HUES6 (cell line): ENCODE results near the gene HTATSF1.

Experiments
- H3K27ac ChIP-seq: 2 replicates; pipeline ENCODE4 v1.7.0; 2013; ENCODE audit warnings: low read depth, mild to moderate bottlenecking, low read length, inconsistent platforms
- H3K27me3 ChIP-seq: 2 replicates; pipeline ENCODE4 v1.6.1; 2013; ENCODE audit warnings: low read length; ENCODE audit not compliant: control insufficient read depth, insufficient read depth
- H3K36me3 ChIP-seq: 2 replicates; pipeline ENCODE4 v1.6.1; 2013; ENCODE audit warnings: low read length; ENCODE audit not compliant: control insufficient read depth, insufficient read depth
- H3K4me1 ChIP-seq: 2 replicates; pipeline ENCODE4 v1.6.1; 2013; ENCODE audit warnings: low read length; ENCODE audit not compliant: control insufficient read depth, insufficient read depth
- H3K4me3 ChIP-seq: 2 replicates; pipeline ENCODE4 v1.5.1; 2013; ENCODE audit warnings: low read depth, low read length
- H3K9ac ChIP-seq: one replicate; pipeline ENCODE4 v1.6.1; 2013; ENCODE audit warnings: mild to moderate bottlenecking, low read length
- H3K9me3 ChIP-seq: 2 replicates; pipeline ENCODE4 v1.6.1; 2013; ENCODE audit warnings: low read depth, low read length; ENCODE audit not compliant: control insufficient read depth, insufficient read depth

The HTATSF1 gene

DNA sequence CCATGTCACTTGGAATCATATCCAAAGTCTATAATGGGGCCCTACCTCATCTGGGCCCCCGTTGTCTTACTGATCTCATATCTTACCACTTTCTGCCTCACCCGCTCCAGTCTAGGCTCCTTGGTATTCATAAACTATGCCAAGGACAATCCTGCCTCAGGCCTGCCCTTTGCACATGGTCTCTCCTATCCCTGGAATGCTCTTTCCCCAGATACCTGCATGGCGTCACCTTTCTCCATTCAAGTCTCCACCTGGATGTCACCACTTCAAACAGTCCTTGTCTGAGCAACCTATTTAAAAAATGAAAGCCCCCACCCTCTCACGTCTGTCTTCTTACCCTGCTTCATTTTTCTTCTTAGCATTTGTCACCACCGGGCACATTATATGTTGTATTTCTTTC is 42.8 kb downstream of the HTATSF1 start:
- no peaks in the 10 kb centered on the region for H3K36me3 ChIP-seq
- no peak overlapping the region for H3K4me3 ChIP-seq
- no peaks in the 10 kb centered on the region for H3K9me3 ChIP-seq
- no peak overlapping the region for H3K9ac ChIP-seq
- H3K27ac ChIP-seq: no peak overlapping the region
- H3K27me3 ChIP-seq: peaks cover 20% of the 10 kb centered on the region
- no peaks in the 10 kb centered on the region; the same call in 1 of the 2 replicates for H3K4me1 ChIP-seq

- no peaks in the 10 kb centered on the region; the same call in 1 of the 2 replicates for H3K4me1 ChIP-seq
- H3K27ac ChIP-seq: no peak overlapping the region
- H3K9ac ChIP-seq: no peak overlapping the region
- H3K9me3 ChIP-seq: no peaks in the 10 kb centered on the region
- H3K27me3 ChIP-seq: peaks cover 12% of the 10 kb centered on the region; the same call in 1 of the 2 replicates
- H3K36me3 ChIP-seq: no peaks in the 10 kb centered on the region
- no peak overlapping the region for H3K4me3 ChIP-seq
Observed at GRCh38 chrX:136541294-136541693, 43.9 kb downstream of the HTATSF1 start.

DNA sequence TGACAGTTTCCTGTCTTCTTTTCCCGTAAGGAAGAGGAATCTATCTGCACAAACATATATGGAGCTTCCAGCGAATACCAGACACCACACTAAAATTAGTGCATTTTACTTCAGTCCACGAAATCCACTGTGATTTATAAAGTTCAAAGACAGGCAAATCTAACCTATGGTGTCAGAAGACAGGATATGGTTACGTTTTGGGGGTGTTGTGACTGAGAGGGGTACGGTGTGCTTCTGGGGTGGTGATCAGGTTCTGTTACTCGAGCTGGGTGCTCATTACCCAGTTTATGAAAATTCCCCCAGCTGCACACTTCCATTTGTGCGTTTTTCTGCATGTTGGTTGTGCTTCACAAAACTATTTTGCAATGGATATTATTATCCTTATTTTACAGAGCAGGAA is 44.9 kb downstream of the HTATSF1 start:
- Histone ChIP-seq H3K4me1 (no peaks in the 10 kb centered on the region; the same call in 1 of the 2 replicates), H3K9ac (no peak overlapping the region), H3K9me3 (no peaks in the 10 kb centered on the region), H3K27ac (no peak overlapping the region), H3K27me3 (peaks cover 12% of the 10 kb centered on the region; the same call in 1 of the 2 replicates), H3K4me3 (no peak overlapping the region), H3K36me3 (no peaks in the 10 kb centered on the region)

GRCh38 chrX:136546371-136546781 is 49.0 kb downstream of the HTATSF1 start:
- peaks cover 8% of the 10 kb centered on the region; the same call in 1 of the 2 replicates for H3K27me3 ChIP-seq
- no peak overlapping the region for H3K4me3 ChIP-seq
- no peaks in the 10 kb centered on the region; the same call in 1 of the 2 replicates for H3K4me1 ChIP-seq

GRCh38 chrX:136549226-136549625 is 51.8 kb downstream of the HTATSF1 start:
- H3K27me3 ChIP-seq: peaks cover 5% of the 10 kb centered on the region; the same call in 1 of the 2 replicates
- H3K36me3 ChIP-seq: no peaks in the 10 kb centered on the region
- H3K4me1 ChIP-seq: no peaks in the 10 kb centered on the region
- no peak overlapping the region for H3K27ac ChIP-seq
- H3K9ac ChIP-seq: no peak overlapping the region
- H3K9me3 ChIP-seq: no peaks in the 10 kb centered on the region
- H3K4me3 ChIP-seq: no peak overlapping the region

More at GRCh38 chrX:136546371-136546781, 49.0 kb downstream of the HTATSF1 start:
- H3K27ac ChIP-seq: no peak overlapping the region
- H3K36me3 ChIP-seq: no peaks in the 10 kb centered on the region
- no peaks in the 10 kb centered on the region for H3K9me3 ChIP-seq
- no peak overlapping the region for H3K9ac ChIP-seq

GRCh38 chrX:136551410-136551809 is 54.0 kb downstream of the HTATSF1 start:
- Histone ChIP-seq H3K4me3 (no peak overlapping the region), H3K4me1 (no peaks in the 10 kb centered on the region), H3K36me3 (no peaks in the 10 kb centered on the region), H3K27me3 (peaks cover 8% of the 10 kb centered on the region; the same call in 1 of the 2 replicates), H3K27ac (no peak overlapping the region), H3K9me3 (no peaks in the 10 kb centered on the region), H3K9ac (no peak overlapping the region)

DNA sequence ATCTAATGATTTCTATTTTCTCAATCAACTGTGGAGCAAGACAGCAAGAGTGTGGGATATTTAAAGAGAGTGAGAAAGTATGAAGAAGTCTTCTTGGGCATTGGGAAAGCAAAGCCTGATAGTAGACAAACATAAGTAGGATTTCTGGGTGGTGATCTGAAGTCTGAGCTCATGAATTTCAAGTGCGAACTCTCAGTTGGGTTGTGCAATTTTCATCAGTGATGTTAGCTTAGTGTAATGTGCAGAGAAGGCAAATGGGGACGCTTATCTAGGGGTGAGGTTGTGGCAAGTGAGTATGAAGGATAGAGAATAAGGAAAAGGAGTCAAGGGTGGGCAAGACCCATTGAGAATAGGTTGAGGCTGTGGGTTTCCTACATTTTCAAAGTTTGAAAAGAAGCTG is 58.3 kb downstream of the HTATSF1 start:
- no peaks in the 10 kb centered on the region for H3K9me3 ChIP-seq
- H3K4me3 ChIP-seq: no peak overlapping the region
- H3K36me3 ChIP-seq: no peaks in the 10 kb centered on the region
- H3K9ac ChIP-seq: no peak overlapping the region
- H3K27ac ChIP-seq: no peak overlapping the region
- peaks cover 5% of the 10 kb centered on the region; the same call in 1 of the 2 replicates for H3K27me3 ChIP-seq
- H3K4me1 ChIP-seq: no peaks in the 10 kb centered on the region
